ENCODE data around the gene TMEM218.

The TMEM218 gene

DNA sequence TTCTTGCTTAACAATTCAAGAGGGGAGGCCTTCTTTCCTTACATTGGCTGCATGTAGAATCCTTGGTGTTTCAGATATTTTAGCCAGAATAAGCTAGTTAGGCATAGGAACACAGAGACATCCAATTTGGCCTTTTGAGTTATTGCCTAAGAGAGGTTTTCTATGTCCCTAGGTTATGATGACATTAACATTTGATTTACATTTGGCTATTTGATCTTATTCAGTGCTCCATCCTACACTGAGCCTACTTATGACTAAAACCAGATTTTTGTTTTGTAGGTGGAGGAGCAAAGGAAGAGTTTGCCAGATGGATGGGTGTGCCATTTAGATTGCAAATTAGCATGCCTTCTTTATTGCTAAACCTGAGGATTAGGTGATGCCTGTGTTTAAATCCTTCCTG lies 59.4 kb downstream of the TMEM218 start:
- no peak for DNase-seq

DNA sequence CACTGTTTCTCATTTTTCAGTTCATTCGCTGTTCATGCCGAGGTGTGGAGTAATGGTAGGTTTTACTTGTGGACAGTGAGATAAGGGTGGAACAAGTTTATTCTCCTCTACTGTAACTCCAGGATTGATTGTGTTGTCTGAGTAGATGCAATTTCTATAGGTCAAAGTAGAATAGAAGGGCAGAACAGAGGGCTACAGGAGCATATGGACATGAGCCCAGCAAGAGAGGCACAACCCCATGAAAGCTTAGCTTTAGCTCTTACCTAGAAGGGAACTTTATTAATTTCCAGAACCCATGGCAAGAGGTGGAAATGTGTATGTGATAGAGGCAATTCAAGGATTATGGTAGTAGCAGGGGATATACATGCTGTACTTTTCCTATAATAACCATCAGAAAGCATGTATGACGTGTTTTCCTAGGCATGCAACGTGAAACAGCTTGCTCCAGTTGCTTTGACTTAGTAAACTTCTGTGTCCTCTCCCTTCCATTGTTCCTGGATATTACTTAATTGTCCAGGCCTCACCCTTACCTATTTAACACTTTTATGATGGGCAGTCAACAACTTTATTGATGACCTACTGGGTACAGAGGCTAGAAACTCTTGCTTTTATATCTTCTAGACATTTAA lies 62.1 kb downstream of the TMEM218 start:
- DNase-seq, result no peak

All from COR-L47 (cell line).